Measurements from ENCODE around the gene RABEP1.
"Not testable (repeated sequence)": the region's sequence is repeated elsewhere in the genome, so short reads cannot be mapped to it uniquely, and the experiment has no call there.

The RABEP1 gene

GRCh38 chr17:5281814-5282641 is at the start of gene RABEP1:
TSS of gene RABEP1 (plus strand) at chr17:5282284. CDS start at chr17:5282487, 203 bp downstream.
- DNase-seq, result peak; percentile 87

- DNase-seq, result not testable (repeated sequence)
Measured at GRCh38 chr17:5233492-5233891, 48.6 kb upstream of the RABEP1 start.

- DNase-seq, result no peak
Measured at GRCh38 chr17:5234645-5235576, 47.2 kb upstream of the RABEP1 start, which contains the start of gene SCIMP. TSS of gene SCIMP (minus strand) at chr17:5234860. CDS start at chr17:5234755, 105 bp downstream.

GRCh38 chr17:5236938-5237540 is 45.0 kb upstream of the RABEP1 start:
- no peak for DNase-seq

- DNase-seq, result no peak
Measured at GRCh38 chr17:5237541-5238016, 44.5 kb upstream of the RABEP1 start.

- no peak for DNase-seq
Measured at GRCh38 chr17:5238333-5238732, 43.8 kb upstream of the RABEP1 start.

GRCh38 chr17:5239769-5240168 is 42.3 kb upstream of the RABEP1 start:
- DNase-seq, result not testable (repeated sequence)

GRCh38 chr17:5241861-5242671 is 40.0 kb upstream of the RABEP1 start:
- no peak for DNase-seq

- no peak for DNase-seq
Measured at GRCh38 chr17:5247621-5248020, 34.5 kb upstream of the RABEP1 start.

- DNase-seq, result no peak
Measured at GRCh38 chr17:5248821-5249479, 33.1 kb upstream of the RABEP1 start.

- peak; percentile 40 for DNase-seq
Measured at GRCh38 chr17:5249615-5250014, 32.5 kb upstream of the RABEP1 start.

- DNase-seq, result no peak
Measured at GRCh38 chr17:5254414-5254813, 27.7 kb upstream of the RABEP1 start.

- no peak for DNase-seq
Measured at GRCh38 chr17:5254903-5255521, 27.1 kb upstream of the RABEP1 start.

GRCh38 chr17:5257124-5257523 is 25.0 kb upstream of the RABEP1 start:
- DNase-seq, result no peak

GRCh38 chr17:5260542-5260941 is 21.5 kb upstream of the RABEP1 start:
- DNase-seq, result no peak

GRCh38 chr17:5262416-5262991 is 19.6 kb upstream of the RABEP1 start:
- DNase-seq, result no peak

GRCh38 chr17:5263441-5263840 is 18.6 kb upstream of the RABEP1 start:
- DNase-seq, result no peak

- no peak for DNase-seq
Measured at GRCh38 chr17:5264893-5265292, 17.2 kb upstream of the RABEP1 start.

- no peak for DNase-seq
Measured at GRCh38 chr17:5269241-5269960, 12.7 kb upstream of the RABEP1 start.

- no peak for DNase-seq
Measured at GRCh38 chr17:5272322-5272721, 9.8 kb upstream of the RABEP1 start.

All from T1000 (cell line).